ENCODE measurements around the gene INAFM2. TPM values are rescaled to one million over a fixed set of nuclear protein-coding genes. Genes with fewer than 3 reads are reported as not detected.

The INAFM2 gene
- total and polyA plus RNA-seq, 10 of the 15 experiments (the other 5 are each of a cell fraction or from before 2014, with no cell fraction given): 0.75 to 8.1 (median 3.9) TPM

- Histone ChIP-seq H3K4me3 (no peak overlapping the region), H3K27me3 (replicated peaks in 1 of 2; ENCODE audit: control insufficient read depth in 2 of 2, insufficient read depth in 2 of 2, low read length in 1 of 2) (peaks cover 3 to 5% of the 10 kb centered on the region in 2 experiments; a peak in 3 of 4 replicates), H4K20me1 (ENCODE audit: control insufficient read depth, insufficient read depth) (no peaks in the 10 kb centered on the region), H3K9ac (ENCODE audit: control insufficient read depth, insufficient read depth, low read length) (no peak overlapping the region), H3K79me2 (ENCODE audit: control insufficient read depth, insufficient read depth, low read length) (no peaks in the 10 kb centered on the region), H3K4me1 (ENCODE audit: control insufficient read depth, insufficient read depth, low read length) (no peaks in the 10 kb centered on the region), H2AFZ (ENCODE audit: control insufficient read depth, low read depth, low read length) (no peak overlapping the region), H3K9me3 (replicated peaks; ENCODE audit: control insufficient read depth, insufficient read depth, low read length) (no peaks in the 10 kb centered on the region; the same call in 2 of the 3 replicates), H3K36me3 (ENCODE audit: control insufficient read depth in 2 of 2, insufficient read depth in 2 of 2, low read length in 1 of 2) (no peaks in the 10 kb centered on the region), H3K27ac (ENCODE audit: control insufficient read depth, insufficient read depth) (no peak overlapping the region), H3K4me2 (ENCODE audit: control insufficient read depth, insufficient read depth) (no peak overlapping the region)
- TF ChIP-seq TCF12 (IDR thresholded peaks at IDR 0.05; ENCODE audit: low read depth, low read length) (no peak), ZNF687 (IDR thresholded peaks at IDR 0.05) (no peak), DPF2 (IDR thresholded peaks at IDR 0.05) (no peak), WRNIP1 (IDR thresholded peaks at IDR 0.05; ENCODE audit: borderline replicate concordance, low read depth, low read length) (no peak), CHD4 (IDR thresholded peaks at IDR 0.05) (no peak), PAX8 (IDR thresholded peaks at IDR 0.05) (no peak)
- in situ Hi-C loops (cut with MboI): no loop called here
- 51% methylated on average over 4 of the region's 4 CpGs for WGBS (ENCODE audit: insufficient coverage, insufficient replicate concordance, low lambda C conversion rate, missing lambda C conversion rate)
- CTCF ChIA-PET: interaction anchor here (0.7 to 0.8 kb wide), 2 partner anchors 29 to 211 kb away, joined by 3 read pairs; no protein-coding TSS in a partner anchor
- POLR2A ChIA-PET: no interaction called here
- SMC1A ChIA-PET (ENCODE audit: uncharacterized antibody, unreplicated experiment): interaction anchor here (1.2 to 2.0 kb wide), 2 partner anchors 9 to 13 kb away, joined by 3 to 5 read pairs; no protein-coding TSS in a partner anchor
- intact Hi-C loops (cut with micrococcal nuclease; ENCODE audit: unreplicated experiment): no loop called here
- no peak for ATAC-seq
- no TSS peak for BruUV-seq (replicated peaks)
- RAD21 ChIA-PET (ENCODE audit: unreplicated experiment): interaction anchor here (1.1 kb wide), 1 partner anchor 49 kb away, joined by 3 read pairs; no protein-coding TSS in a partner anchor
- no peak for DNase-seq (ENCODE audit: low read depth, low spot score)
- no peak for FAIRE-seq
Measured at GRCh38 chr15:40287968-40288367, 35.5 kb upstream of the INAFM2 start.
